HG02571 (cell line): Measurements from ENCODE around the gene ENTPD8.
"Not testable (repeated sequence)": the region's sequence is repeated elsewhere in the genome, so short reads cannot be mapped to it uniquely, and the experiment has no call there.

Source experiments
- ATAC-seq: cut with Tn5 transposase; IDR thresholded peaks from one replicate; pipeline ENCODE4 v1.9.1; 2021; ENCODE audit warnings: mild to moderate bottlenecking, moderate library complexity; ENCODE audit not compliant: unreplicated experiment

The ENTPD8 gene

GRCh38 chr9:137416006-137416562, 25.1 kb downstream of the ENTPD8 start:
- ATAC-seq, result no peak

GRCh38 chr9:137415451-137415850, 25.7 kb downstream of the ENTPD8 start:
- no peak for ATAC-seq

- no peak for ATAC-seq
Measured at GRCh38 chr9:137412431-137412830, 28.7 kb downstream of the ENTPD8 start.

- no peak for ATAC-seq
Measured at GRCh38 chr9:137411645-137412380, 29.3 kb downstream of the ENTPD8 start.

GRCh38 chr9:137411260-137411644, 29.9 kb downstream of the ENTPD8 start:
- no peak for ATAC-seq

GRCh38 chr9:137410891-137411249, 30.3 kb downstream of the ENTPD8 start:
- ATAC-seq, result no peak

- ATAC-seq, result not testable (repeated sequence)
Measured at GRCh38 chr9:137410236-137410890, 30.8 kb downstream of the ENTPD8 start.

GRCh38 chr9:137409515-137409914, 31.6 kb downstream of the ENTPD8 start:
- no peak for ATAC-seq

GRCh38 chr9:137408651-137409405, 32.3 kb downstream of the ENTPD8 start:
- ATAC-seq, result no peak

- ATAC-seq, result no peak
Measured at GRCh38 chr9:137407590-137408300, 33.4 kb downstream of the ENTPD8 start.

GRCh38 chr9:137406876-137407589, 34.1 kb downstream of the ENTPD8 start:
- ATAC-seq, result no peak

GRCh38 chr9:137406085-137406760, 34.9 kb downstream of the ENTPD8 start:
- no peak for ATAC-seq

GRCh38 chr9:137405677-137406081, 35.5 kb downstream of the ENTPD8 start:
- no peak for ATAC-seq

- ATAC-seq, result no peak
Measured at GRCh38 chr9:137404961-137405567, 36.1 kb downstream of the ENTPD8 start.

- ATAC-seq, result no peak
Measured at GRCh38 chr9:137403269-137403668, 37.9 kb downstream of the ENTPD8 start.

- ATAC-seq, result no peak
Measured at GRCh38 chr9:137402746-137403145, 38.4 kb downstream of the ENTPD8 start.

GRCh38 chr9:137398561-137399468, 42.3 kb downstream of the ENTPD8 start:
- no peak for ATAC-seq

- no peak for ATAC-seq
Measured at GRCh38 chr9:137397675-137398423, 43.3 kb downstream of the ENTPD8 start.
